Loucy (cell line): ENCODE results near the gene S100A7A.

ENCODE experiments used
- H2AFZ ChIP-seq: fragments of 200-600 bp; sonication (generic); 2 replicates; pipeline ENCODE4 v1.6.0; 2016; ENCODE audit warnings: antibody characterized with exemption, mild to moderate bottlenecking, low read length, moderate library complexity
- H3F3A ChIP-seq: fragments of 200-600 bp; 2 replicates; pipeline ENCODE4 v1.6.0; 2016; ENCODE audit warnings: antibody characterized with exemption, low read depth, mild to moderate bottlenecking
- H3K27me3 ChIP-seq: fragments of 200-600 bp; sonication (generic); 2 replicates; pipeline ENCODE4 v1.6.1; 2014; ENCODE audit warnings: low read length, mild to moderate bottlenecking; ENCODE audit not compliant: insufficient read depth, poor library complexity, severe bottlenecking
- H3K36me3 ChIP-seq: fragments of 200-600 bp; sonication (generic); 2 replicates; pipeline ENCODE4 v1.6.1; 2016; ENCODE audit warnings: low read length; ENCODE audit not compliant: insufficient read depth
- H3K4me1 ChIP-seq: fragments of 200-600 bp; sonication (generic); 2 replicates; pipeline ENCODE4 v1.5.1; 2014; ENCODE audit warnings: low read length, mild to moderate bottlenecking; ENCODE audit not compliant: insufficient read depth, poor library complexity, severe bottlenecking
- H3K4me2 ChIP-seq: fragments of 200-600 bp; sonication (generic); 2 replicates; pipeline ENCODE4 v1.6.0; 2014; ENCODE audit warnings: antibody characterized with exemption, low read length, low read depth, mild to moderate bottlenecking; ENCODE audit not compliant: poor library complexity, severe bottlenecking
- H3K4me3 ChIP-seq: fragments of 200-600 bp; sonication (generic); 2 replicates; pipeline ENCODE4 v1.5.1; 2014; ENCODE audit warnings: low read length, mild to moderate bottlenecking, mixed read lengths; ENCODE audit not compliant: poor library complexity, severe bottlenecking
- H3K79me2 ChIP-seq: fragments of 200-600 bp; sonication (generic); 2 replicates; pipeline ENCODE4 v1.6.1; 2014; ENCODE audit warnings: low read length; ENCODE audit not compliant: insufficient read depth
- H3K9ac ChIP-seq: fragments of 200-600 bp; sonication (generic); 2 replicates; pipeline ENCODE4 v1.6.0; 2014; ENCODE audit warnings: mild to moderate bottlenecking, low read depth, low read length, moderate library complexity; ENCODE audit not compliant: poor library complexity, severe bottlenecking
- H3K9me2 ChIP-seq: fragments of 200-600 bp; sonication (generic); replicated peaks from 2 replicates; pipeline ENCODE4 v1.6.1; 2016; ENCODE audit warnings: low read depth, low read length, mixed read lengths
- H3K9me3 ChIP-seq: fragments of 200-600 bp; sonication (generic); 2 replicates; pipeline ENCODE4 v1.6.1; 2014; ENCODE audit warnings: mild to moderate bottlenecking, antibody characterized with exemption, low read length, low read depth; ENCODE audit not compliant: insufficient read depth
- H4K20me1 ChIP-seq: fragments of 200-600 bp; sonication (generic); 2 replicates; pipeline ENCODE4 v1.6.0; 2014; ENCODE audit warnings: antibody characterized with exemption, low read length, mild to moderate bottlenecking; ENCODE audit not compliant: insufficient read depth, poor library complexity, severe bottlenecking
- EZH2phosphoT487 ChIP-seq: fragments of 200-600 bp; IDR thresholded peaks from 2 replicates; pipeline ENCODE4 v1.6.1; 2018; ENCODE audit warnings: antibody characterized with exemption, mild to moderate bottlenecking, moderate library complexity, borderline replicate concordance
- TF ChIP-seq, protein P1 (sequence below): fragments of 200-600 bp; sonication (generic); conservative IDR thresholded peaks from 2 replicates; pipeline ENCODE4 v1.5.1; 2014; ENCODE audit warnings: mild to moderate bottlenecking, antibody characterized with exemption, low read length

The S100A7A gene

GRCh38 chr1:153389973-153390879 lies 26.1 kb upstream of the S100A7A start:
- Histone ChIP-seq H3K9me3 (no peaks in the 10 kb centered on the region), H3K9ac (no peak overlapping the region), H3K4me3 (no peak overlapping the region), H3F3A (no peaks in the 10 kb centered on the region), H4K20me1 (no peaks in the 10 kb centered on the region), H3K36me3 (no peaks in the 10 kb centered on the region), H3K79me2 (no peaks in the 10 kb centered on the region), H3K9me2 (no peaks in the 10 kb centered on the region), H3K27me3 (no peaks in the 10 kb centered on the region), H3K4me2 (no peak overlapping the region), H3K4me1 (no peaks in the 10 kb centered on the region), H2AFZ (no peak overlapping the region)
- TF ChIP-seq EZH2phosphoT487, result no peak
- TF ChIP-seq, protein P1, sequence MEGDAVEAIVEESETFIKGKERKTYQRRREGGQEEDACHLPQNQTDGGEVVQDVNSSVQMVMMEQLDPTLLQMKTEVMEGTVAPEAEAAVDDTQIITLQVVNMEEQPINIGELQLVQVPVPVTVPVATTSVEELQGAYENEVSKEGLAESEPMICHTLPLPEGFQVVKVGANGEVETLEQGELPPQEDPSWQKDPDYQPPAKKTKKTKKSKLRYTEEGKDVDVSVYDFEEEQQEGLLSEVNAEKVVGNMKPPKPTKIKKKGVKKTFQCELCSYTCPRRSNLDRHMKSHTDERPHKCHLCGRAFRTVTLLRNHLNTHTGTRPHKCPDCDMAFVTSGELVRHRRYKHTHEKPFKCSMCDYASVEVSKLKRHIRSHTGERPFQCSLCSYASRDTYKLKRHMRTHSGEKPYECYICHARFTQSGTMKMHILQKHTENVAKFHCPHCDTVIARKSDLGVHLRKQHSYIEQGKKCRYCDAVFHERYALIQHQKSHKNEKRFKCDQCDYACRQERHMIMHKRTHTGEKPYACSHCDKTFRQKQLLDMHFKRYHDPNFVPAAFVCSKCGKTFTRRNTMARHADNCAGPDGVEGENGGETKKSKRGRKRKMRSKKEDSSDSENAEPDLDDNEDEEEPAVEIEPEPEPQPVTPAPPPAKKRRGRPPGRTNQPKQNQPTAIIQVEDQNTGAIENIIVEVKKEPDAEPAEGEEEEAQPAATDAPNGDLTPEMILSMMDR, result no peak

GRCh38 chr1:153390938-153391710 lies 25.2 kb upstream of the S100A7A start, which contains the start of gene S100A8:
TSS of gene S100A8 (minus strand) at chr1:153391073. CDS start at chr1:153390535, 538 bp downstream.
- Histone ChIP-seq H4K20me1 (no peaks in the 10 kb centered on the region), H3K9me3 (no peaks in the 10 kb centered on the region), H3K79me2 (no peaks in the 10 kb centered on the region), H2AFZ (no peak within 1 kb of the TSS), H3K9ac (no peak within 1 kb of the TSS), H3K36me3 (no peaks in the 10 kb centered on the region), H3F3A (no peaks in the 10 kb centered on the region), H3K4me3 (no peak within 1 kb of the TSS), H3K4me2 (no peak within 1 kb of the TSS), H3K9me2 (no peaks in the 10 kb centered on the region), H3K4me1 (no peaks in the 10 kb centered on the region), H3K27me3 (no peaks in the 10 kb centered on the region)
- TF ChIP-seq, protein P1, result no peak
- no peak for TF ChIP-seq EZH2phosphoT487

GRCh38 chr1:153392258-153392657 lies 24.1 kb upstream of the S100A7A start:
- H3K4me3 ChIP-seq, result no peak overlapping the region
- H2AFZ ChIP-seq, result no peak overlapping the region
- no peak overlapping the region for H3K4me2 ChIP-seq
- no peaks in the 10 kb centered on the region for H3K36me3 ChIP-seq
- H3K4me1 ChIP-seq, result no peaks in the 10 kb centered on the region
- H3F3A ChIP-seq, result no peaks in the 10 kb centered on the region
- H3K27me3 ChIP-seq, result no peaks in the 10 kb centered on the region
- no peak overlapping the region for H3K9ac ChIP-seq
- no peaks in the 10 kb centered on the region for H3K9me3 ChIP-seq
- no peaks in the 10 kb centered on the region for H3K9me2 ChIP-seq
- no peak for TF ChIP-seq EZH2phosphoT487
- TF ChIP-seq, protein P1, result no peak
- H4K20me1 ChIP-seq, result no peaks in the 10 kb centered on the region
- no peaks in the 10 kb centered on the region for H3K79me2 ChIP-seq
